Measurements from ENCODE around the gene DNASE1L3. TPM values are rescaled to one million over a fixed set of nuclear protein-coding genes. Genes with fewer than 3 reads are reported as not detected.

DNASE1L3 gene
- total and polyA plus RNA-seq, 2 experiments from 2014 or later = not detected

DNA sequence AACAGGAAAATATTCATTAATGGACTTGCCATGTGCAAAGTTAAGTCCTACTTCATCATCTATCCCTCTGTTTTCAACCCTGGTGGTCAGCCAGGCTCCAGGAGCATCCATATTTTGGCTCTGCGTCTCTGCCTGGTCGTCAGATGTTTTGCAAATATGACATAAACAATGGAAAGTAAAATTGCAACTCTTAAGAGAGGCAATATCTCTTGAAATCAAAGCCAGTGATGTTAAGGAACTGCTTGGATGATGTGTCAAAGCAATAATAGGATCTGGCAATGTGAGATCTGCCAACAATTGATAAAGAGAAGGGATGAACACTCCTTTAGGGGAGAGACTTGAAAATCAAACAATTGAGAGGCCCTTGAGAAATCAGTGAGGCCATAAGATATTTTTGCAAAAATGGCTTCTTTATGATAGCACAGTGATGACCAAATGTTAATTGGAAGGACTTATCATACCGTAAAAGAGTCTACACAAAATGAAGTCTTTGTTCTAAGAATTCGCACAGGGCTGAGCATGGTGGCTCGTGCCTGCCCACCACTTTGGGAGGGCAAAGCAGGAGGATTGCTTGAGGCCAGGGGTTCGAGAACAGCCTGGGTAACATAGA lies 33.3 kb upstream of the DNASE1L3 start:
- H3K4me3 ChIP-seq = no peak overlapping the region
- H3K9me2 ChIP-seq (ENCODE audit: insufficient read depth) = no peaks in the 10 kb centered on the region
- no peaks in the 10 kb centered on the region for H3K79me2 ChIP-seq (replicated peaks; ENCODE audit: insufficient read depth)
- H3K4me1 Mint-ChIP-seq = peaks cover 3% of the 10 kb centered on the region; the same call in 1 of the 3 replicates
- H3K4me1 ChIP-seq (ENCODE audit: insufficient read depth) = no peaks in the 10 kb centered on the region
- H3K27me3 ChIP-seq (ENCODE audit: insufficient read depth) = peaks cover 12% of the 10 kb centered on the region
- peaks cover 7% of the 10 kb centered on the region for H3K27me3 Mint-ChIP-seq (ENCODE audit: insufficient read depth, low read depth, poor library complexity)
- H4K20me1 ChIP-seq (replicated peaks; ENCODE audit: insufficient read depth) = peaks cover 3% of the 10 kb centered on the region; the same call in 1 of the 2 replicates
- H2AFZ ChIP-seq = no peak overlapping the region
- H3K4me3 Mint-ChIP-seq = no peak overlapping the region
- no peak for TF ChIP-seq ZNF331 (CRISPR knock-in tag; IDR thresholded peaks at IDR 0.05; ENCODE audit: low read depth)
- TF ChIP-seq EZH2phosphoT487 (IDR thresholded peaks at IDR 0.05; ENCODE audit: unreplicated experiment) = no peak
- TF ChIP-seq CREB1 (CRISPR knock-in tag; IDR thresholded peaks at IDR 0.05; ENCODE audit: low read depth) = no peak
- TF ChIP-seq NANOG (IDR thresholded peaks at IDR 0.05; ENCODE audit: borderline replicate concordance) = no peak
- no peak for TF ChIP-seq ZNF114 (CRISPR knock-in tag; IDR thresholded peaks at IDR 0.05)
- no peak for TF ChIP-seq STAT1 (IDR thresholded peaks at IDR 0.05; ENCODE audit: unreplicated experiment)
- TF ChIP-seq, protein P1, sequence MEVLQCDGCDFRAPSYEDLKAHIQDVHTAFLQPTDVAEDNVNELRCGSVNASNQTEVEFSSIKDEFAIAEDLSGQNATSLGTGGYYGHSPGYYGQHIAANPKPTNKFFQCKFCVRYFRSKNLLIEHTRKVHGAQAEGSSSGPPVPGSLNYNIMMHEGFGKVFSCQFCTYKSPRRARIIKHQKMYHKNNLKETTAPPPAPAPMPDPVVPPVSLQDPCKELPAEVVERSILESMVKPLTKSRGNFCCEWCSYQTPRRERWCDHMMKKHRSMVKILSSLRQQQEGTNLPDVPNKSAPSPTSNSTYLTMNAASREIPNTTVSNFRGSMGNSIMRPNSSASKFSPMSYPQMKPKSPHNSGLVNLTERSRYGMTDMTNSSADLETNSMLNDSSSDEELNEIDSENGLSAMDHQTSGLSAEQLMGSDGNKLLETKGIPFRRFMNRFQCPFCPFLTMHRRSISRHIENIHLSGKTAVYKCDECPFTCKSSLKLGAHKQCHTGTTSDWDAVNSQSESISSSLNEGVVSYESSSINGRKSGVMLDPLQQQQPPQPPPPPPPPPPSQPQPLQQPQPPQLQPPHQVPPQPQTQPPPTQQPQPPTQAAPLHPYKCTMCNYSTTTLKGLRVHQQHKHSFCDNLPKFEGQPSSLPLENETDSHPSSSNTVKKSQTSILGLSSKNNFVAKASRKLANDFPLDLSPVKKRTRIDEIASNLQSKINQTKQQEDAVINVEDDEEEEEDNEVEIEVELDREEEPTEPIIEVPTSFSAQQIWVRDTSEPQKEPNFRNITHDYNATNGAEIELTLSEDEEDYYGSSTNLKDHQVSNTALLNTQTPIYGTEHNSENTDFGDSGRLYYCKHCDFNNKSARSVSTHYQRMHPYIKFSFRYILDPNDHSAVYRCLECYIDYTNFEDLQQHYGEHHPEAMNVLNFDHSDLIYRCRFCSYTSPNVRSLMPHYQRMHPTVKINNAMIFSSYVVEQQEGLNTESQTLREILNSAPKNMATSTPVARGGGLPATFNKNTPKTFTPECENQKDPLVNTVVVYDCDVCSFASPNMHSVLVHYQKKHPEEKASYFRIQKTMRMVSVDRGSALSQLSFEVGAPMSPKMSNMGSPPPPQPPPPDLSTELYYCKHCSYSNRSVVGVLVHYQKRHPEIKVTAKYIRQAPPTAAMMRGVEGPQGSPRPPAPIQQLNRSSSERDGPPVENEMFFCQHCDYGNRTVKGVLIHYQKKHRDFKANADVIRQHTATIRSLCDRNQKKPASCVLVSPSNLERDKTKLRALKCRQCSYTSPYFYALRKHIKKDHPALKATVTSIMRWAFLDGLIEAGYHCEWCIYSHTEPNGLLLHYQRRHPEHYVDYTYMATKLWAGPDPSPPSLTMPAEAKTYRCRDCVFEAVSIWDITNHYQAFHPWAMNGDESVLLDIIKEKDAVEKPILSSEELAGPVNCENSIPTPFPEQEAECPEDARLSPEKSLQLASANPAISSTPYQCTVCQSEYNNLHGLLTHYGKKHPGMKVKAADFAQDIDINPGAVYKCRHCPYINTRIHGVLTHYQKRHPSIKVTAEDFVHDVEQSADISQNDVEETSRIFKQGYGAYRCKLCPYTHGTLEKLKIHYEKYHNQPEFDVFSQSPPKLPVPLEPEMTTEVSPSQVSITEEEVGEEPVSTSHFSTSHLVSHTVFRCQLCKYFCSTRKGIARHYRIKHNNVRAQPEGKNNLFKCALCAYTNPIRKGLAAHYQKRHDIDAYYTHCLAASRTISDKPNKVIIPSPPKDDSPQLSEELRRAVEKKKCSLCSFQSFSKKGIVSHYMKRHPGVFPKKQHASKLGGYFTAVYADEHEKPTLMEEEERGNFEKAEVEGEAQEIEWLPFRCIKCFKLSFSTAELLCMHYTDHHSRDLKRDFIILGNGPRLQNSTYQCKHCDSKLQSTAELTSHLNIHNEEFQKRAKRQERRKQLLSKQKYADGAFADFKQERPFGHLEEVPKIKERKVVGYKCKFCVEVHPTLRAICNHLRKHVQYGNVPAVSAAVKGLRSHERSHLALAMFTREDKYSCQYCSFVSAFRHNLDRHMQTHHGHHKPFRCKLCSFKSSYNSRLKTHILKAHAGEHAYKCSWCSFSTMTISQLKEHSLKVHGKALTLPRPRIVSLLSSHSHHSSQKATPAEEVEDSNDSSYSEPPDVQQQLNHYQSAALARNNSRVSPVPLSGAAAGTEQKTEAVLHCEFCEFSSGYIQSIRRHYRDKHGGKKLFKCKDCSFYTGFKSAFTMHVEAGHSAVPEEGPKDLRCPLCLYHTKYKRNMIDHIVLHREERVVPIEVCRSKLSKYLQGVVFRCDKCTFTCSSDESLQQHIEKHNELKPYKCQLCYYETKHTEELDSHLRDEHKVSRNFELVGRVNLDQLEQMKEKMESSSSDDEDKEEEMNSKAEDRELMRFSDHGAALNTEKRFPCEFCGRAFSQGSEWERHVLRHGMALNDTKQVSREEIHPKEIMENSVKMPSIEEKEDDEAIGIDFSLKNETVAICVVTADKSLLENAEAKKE (CRISPR knock-in tag; IDR thresholded peaks at IDR 0.05) = no peak
- TF ChIP-seq POLR2AphosphoS5 (IDR thresholded peaks at IDR 0.05; ENCODE audit: low read depth) = no peak
- TF ChIP-seq, protein P2, sequence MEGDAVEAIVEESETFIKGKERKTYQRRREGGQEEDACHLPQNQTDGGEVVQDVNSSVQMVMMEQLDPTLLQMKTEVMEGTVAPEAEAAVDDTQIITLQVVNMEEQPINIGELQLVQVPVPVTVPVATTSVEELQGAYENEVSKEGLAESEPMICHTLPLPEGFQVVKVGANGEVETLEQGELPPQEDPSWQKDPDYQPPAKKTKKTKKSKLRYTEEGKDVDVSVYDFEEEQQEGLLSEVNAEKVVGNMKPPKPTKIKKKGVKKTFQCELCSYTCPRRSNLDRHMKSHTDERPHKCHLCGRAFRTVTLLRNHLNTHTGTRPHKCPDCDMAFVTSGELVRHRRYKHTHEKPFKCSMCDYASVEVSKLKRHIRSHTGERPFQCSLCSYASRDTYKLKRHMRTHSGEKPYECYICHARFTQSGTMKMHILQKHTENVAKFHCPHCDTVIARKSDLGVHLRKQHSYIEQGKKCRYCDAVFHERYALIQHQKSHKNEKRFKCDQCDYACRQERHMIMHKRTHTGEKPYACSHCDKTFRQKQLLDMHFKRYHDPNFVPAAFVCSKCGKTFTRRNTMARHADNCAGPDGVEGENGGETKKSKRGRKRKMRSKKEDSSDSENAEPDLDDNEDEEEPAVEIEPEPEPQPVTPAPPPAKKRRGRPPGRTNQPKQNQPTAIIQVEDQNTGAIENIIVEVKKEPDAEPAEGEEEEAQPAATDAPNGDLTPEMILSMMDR (conservative IDR thresholded peaks at IDR 0.05; ENCODE audit: low read depth in 2 of 2) = no peak
- TF ChIP-seq JUNB (IDR thresholded peaks at IDR 0.05; ENCODE audit: unreplicated experiment) = no peak
- TF ChIP-seq REST (IDR thresholded peaks at IDR 0.05; ENCODE audit: unreplicated experiment) = no peak
- TF ChIP-seq EZH2 (IDR thresholded peaks at IDR 0.05; ENCODE audit: low read depth, unreplicated experiment) = no peak
- no peak for TF ChIP-seq ETS1 (IDR thresholded peaks at IDR 0.05)
- no peaks in the 10 kb centered on the region for H3K9me3 Mint-ChIP-seq
- ATAC-seq (no peak), DNase-seq (ENCODE audit: low spot score) (no peak)
- no peak overlapping the region for H3K27ac Mint-ChIP-seq
- H3K27ac ChIP-seq (ENCODE audit: low read depth) = no peak overlapping the region
- no peak overlapping the region for H3K4me2 ChIP-seq
- no peaks in the 10 kb centered on the region for H3K36me3 ChIP-seq (ENCODE audit: insufficient read depth)
- no peaks in the 10 kb centered on the region for H3K36me3 Mint-ChIP-seq (ENCODE audit: low read depth)
- no peaks in the 10 kb centered on the region for H3F3A ChIP-seq (replicated peaks; ENCODE audit: low read depth)

All from GM23338 (cell line).